GM21423 (cell line): Measurements from ENCODE around the gene DENND1A.

Source experiments
- ATAC-seq: cut with Tn5 transposase; IDR thresholded peaks from one replicate; pipeline ENCODE4 v1.9.1; 2021; ENCODE audit warnings: mild to moderate bottlenecking, moderate library complexity; ENCODE audit not compliant: unreplicated experiment

DENND1A gene

DNA sequence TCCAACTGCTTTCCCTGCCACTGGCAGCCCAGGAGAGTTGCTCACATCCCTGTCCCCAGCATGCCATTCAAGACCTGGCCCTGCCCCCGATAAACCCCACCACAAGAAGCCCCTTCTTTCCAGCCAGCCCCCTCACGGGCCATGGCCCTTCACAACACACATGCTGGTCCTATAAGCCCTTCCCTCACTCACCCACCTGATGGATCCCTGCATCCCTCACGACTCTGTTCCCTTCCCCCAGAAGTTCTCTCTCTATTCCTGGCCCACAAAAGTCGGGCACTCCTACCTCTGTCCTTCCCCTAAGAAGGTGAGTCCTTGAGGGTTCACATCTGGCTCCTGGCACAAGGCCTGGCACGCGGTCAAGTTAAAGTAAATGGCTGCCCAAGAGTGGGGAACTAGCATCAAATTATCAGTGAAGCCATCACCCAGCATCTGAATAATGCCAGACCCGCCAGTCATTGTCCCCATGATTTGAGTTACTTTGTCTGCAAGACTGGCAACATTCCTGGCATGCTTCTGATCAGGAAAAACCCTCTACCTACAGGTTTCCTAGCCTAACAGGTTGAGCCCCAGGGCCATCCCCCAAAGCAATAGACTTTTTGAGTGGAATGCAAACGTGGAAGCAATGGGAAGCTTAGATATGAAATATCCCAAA lies 508.0 kb downstream of the DENND1A start:
- no peak for ATAC-seq

- no peak for ATAC-seq
Measured at GRCh38 chr9:123421186-123421585, 508.7 kb downstream of the DENND1A start.

DNA sequence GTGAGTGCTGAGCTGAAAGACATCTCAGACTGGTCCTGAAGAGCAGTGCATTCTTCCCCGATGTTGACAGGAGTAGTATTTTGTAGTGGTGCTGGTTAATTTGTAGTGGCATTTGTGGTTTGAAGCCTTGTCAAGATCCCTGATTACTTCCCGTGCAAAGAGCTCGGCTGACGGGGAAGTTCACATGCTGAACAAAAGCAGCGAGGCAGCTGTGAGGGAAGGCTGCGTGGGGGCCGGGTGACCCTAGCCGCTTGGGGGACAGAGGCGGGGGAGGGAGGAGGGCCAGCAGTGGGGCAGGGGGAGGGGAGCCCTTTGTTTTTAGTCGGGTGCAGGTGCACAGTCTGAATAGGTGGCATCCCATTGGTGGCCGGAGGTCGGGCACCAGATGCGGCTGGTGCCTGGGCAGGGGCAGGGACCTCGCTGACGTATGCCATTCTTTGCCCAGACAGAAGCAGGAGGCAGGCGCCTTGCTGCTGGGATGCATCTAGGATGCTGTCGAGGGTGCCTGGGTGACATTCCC lies 509.3 kb downstream of the DENND1A start:
- ATAC-seq: no peak

GRCh38 chr9:123419721-123420591 lies 510.0 kb downstream of the DENND1A start:
- no peak for ATAC-seq

GRCh38 chr9:123419091-123419490 lies 510.8 kb downstream of the DENND1A start:
- no peak for ATAC-seq

DNA sequence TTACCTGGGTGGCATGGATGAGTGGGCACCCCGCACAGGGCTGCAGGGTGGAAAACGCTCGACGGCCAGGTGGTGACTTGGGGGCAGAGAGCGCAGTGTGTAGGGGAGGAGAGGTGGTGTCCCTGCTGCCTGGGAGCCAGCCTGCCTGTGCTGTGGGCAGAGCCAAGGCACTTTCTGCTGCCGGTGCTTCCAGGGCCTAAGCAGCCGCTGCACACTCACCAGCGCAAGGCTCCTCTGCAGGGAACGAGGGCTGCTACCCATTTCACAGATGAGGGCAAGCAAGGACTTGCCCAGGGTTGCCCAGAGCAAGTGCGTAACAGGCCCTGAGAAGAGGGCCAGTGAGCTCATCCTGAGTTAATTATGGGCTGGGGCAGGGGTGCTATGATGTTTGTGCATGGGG lies 511.4 kb downstream of the DENND1A start:
- no peak for ATAC-seq

DNA sequence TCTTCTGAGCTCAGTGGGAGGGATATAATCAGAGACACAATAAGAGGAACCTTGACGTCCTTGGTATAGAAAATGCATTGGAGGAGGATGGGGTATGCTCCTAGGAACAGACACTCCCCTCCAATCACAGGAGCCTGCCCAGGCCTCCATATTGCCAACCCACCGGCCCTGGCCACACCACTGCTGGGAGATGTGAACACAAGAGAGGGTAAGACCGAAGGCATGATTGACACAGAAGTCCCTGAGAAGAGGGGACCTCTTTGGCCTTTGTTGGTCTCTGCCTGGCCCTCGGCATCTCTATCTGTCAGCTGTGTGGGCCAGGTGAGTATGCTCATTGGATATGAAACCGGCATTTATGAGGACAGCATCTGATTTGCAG lies 511.9 kb downstream of the DENND1A start:
- ATAC-seq: no peak

- ATAC-seq: no peak
Measured at GRCh38 chr9:123417289-123418051, 512.5 kb downstream of the DENND1A start.

DNA sequence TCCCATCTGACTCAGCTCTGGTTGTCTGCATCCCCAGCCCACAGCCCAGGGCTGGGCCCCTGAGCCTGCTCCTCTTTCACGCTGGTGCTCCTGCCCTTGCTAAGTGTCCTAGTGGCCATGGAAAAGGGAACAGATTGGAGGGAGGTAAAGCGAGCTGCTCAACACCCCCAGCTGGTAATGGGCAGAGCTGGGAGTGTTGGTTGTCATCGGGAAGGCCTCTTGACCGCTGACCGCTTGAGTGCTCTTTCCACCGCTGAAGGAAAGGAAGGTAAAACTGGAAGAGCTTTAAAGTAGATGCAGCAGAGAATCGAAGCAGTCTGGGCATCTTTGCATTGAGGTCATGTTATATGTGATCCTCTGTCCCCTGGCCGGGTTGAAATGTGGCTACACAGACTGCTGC lies 513.8 kb downstream of the DENND1A start:
- no peak for ATAC-seq

GRCh38 chr9:123414936-123415930 lies 514.7 kb downstream of the DENND1A start:
- ATAC-seq: no peak

DNA sequence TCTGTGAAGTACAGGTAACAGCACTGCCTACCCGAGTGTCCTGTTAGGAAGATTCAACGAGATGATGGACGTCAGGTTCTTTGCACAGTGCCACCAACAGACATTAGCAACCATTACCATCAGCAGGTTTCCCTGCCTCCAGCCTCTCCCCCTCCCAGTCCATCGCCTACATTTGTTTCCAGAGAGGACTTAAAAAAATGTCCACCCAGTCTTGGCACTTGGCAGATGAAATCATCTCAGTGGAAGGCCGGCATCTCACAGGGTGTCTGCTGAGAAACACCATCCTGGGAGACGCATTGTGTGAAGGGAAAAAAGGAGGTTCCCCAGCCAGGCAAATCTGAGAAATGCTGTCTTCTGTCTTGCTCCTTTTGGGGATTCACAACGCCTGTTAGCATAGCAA lies 515.7 kb downstream of the DENND1A start:
- no peak for ATAC-seq

DNA sequence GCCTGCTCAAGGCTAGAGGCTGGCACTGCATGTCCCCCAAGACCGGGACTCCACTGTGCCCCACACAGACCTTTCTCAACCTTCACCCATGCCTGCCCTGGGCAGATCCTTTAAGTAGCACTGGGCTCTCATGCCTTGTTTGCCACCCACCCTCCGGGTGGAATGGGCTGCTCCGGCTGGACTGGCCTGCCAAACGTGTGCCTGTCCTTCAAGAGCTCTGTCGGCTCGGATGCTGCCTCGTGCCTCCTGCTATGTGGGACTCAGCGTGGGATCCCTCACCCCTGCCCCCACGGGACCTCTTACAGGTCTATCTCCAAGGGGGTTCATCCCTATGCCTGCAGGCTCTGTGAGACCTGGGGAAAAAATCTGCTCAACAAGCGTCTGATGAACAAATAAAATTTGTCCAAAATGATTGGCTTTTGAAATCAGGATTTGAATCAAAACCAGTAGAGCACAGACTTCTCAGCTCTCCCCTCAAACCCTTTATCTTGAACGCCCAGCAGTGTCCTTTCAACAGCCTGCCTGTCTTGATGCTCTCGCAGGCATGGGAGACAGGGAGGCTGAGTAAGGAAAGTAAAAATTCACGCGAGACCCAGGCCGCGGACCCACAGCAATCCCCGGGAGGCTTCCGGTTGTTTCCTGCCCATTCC lies 517.6 kb downstream of the DENND1A start:
- ATAC-seq: no peak

DNA sequence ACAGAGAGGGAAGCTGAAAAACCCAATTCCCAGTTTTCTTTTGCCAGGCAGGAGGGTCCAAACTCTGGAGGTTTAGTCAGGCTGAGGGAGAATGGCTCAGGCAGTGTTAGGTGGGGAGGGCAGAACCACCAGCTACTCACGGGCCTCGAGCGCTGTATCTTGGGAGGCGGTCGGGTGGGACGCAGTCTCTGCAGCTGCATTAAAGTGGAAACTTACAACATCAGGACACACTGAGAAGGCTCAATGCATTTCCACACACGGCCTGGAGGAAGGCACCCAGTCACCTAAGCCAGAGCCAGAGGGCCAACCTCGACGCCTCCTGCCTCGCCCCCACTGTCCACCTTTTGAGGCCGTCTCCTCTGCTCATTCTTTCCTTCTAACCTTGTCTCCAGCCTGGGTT lies 518.3 kb downstream of the DENND1A start:
- ATAC-seq: no peak

GRCh38 chr9:123411191-123411590 lies 518.7 kb downstream of the DENND1A start:
- no peak for ATAC-seq

DNA sequence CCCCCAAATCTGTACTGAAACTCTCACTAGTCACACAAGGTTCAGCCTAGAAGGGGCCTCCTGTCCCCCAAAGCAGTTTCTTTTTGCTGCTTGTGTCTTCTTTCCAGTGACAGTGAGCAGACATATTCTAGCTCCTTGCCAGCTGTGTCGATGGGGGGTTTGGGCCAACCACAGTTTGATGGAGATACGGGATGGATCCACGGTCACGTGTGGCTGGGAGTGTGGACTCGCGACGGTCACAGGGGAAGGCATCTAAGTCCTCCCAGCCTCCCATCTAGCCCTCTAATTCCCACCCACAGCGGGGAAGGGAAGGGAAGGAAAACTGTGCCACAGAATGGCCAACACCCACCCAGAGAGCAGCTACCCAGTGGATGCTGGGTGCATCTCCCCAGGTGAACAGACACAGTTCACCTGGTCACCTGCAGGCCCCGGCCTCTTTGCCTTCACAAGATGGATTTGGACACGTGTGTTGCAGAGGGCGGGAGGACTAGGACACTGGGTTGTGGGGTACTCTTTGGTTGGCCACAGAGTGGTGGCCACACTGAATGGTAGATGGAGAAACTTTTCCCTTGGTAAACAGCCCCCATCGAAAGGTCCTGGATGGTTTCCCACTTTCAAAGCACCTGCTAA lies 519.5 kb downstream of the DENND1A start:
- no peak for ATAC-seq

GRCh38 chr9:123408313-123409262 lies 521.3 kb downstream of the DENND1A start:
- ATAC-seq: no peak

- no peak for ATAC-seq
Measured at GRCh38 chr9:123407217-123407851, 522.6 kb downstream of the DENND1A start.
